GM20000 (cell line): Measurements from ENCODE around the gene KRTAP4-11.
"Not testable (repeated sequence)": the region's sequence is repeated elsewhere in the genome, so short reads cannot be mapped to it uniquely, and the experiment has no call there.

Experiments used
- DNase-seq: peaks from one replicate; pipeline ENCODE4 v3.0.0; 2012; ENCODE audit warnings: low spot score
- TF ChIP-seq, protein P1 (sequence below): IDR thresholded peaks from 2 replicates; pipeline ENCODE4 v1.5.1; 2012; ENCODE audit warnings: mild to moderate bottlenecking, control low read depth; ENCODE audit errors: extremely low read depth, missing control alignments

The KRTAP4-11 gene

GRCh38 chr17:41118721-41119120 is 548 bp upstream of the KRTAP4-11 start:
- no peak for DNase-seq
- TF ChIP-seq, protein P1, sequence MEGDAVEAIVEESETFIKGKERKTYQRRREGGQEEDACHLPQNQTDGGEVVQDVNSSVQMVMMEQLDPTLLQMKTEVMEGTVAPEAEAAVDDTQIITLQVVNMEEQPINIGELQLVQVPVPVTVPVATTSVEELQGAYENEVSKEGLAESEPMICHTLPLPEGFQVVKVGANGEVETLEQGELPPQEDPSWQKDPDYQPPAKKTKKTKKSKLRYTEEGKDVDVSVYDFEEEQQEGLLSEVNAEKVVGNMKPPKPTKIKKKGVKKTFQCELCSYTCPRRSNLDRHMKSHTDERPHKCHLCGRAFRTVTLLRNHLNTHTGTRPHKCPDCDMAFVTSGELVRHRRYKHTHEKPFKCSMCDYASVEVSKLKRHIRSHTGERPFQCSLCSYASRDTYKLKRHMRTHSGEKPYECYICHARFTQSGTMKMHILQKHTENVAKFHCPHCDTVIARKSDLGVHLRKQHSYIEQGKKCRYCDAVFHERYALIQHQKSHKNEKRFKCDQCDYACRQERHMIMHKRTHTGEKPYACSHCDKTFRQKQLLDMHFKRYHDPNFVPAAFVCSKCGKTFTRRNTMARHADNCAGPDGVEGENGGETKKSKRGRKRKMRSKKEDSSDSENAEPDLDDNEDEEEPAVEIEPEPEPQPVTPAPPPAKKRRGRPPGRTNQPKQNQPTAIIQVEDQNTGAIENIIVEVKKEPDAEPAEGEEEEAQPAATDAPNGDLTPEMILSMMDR: no peak

DNA sequence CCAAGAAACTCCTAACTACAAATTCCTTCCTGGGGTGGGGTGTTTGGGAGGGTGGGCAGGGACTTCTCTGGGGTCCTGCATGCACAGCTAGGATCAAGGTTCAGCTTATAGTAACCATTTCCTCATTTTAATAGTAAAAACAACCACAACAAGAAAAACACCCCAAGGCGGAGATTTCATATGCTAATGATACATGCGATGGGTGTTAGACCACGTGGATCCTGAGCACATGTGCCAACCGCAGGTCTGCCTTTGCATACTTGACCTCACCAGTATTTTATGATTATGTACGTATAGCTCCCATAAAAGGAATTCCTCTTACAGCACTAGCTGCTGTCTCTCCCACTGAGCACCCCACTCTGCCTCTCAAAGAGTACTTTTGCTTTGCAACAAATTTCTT is 1.9 kb downstream of the KRTAP4-11 start:
- DNase-seq: no peak
- TF ChIP-seq, protein P1: no peak

GRCh38 chr17:41111151-41111885 is 6.9 kb downstream of the KRTAP4-11 start:
- DNase-seq: no peak
- TF ChIP-seq, protein P1: no peak

- DNase-seq: not testable (repeated sequence)
Measured at GRCh38 chr17:41108728-41109386, 9.3 kb downstream of the KRTAP4-11 start.

DNA sequence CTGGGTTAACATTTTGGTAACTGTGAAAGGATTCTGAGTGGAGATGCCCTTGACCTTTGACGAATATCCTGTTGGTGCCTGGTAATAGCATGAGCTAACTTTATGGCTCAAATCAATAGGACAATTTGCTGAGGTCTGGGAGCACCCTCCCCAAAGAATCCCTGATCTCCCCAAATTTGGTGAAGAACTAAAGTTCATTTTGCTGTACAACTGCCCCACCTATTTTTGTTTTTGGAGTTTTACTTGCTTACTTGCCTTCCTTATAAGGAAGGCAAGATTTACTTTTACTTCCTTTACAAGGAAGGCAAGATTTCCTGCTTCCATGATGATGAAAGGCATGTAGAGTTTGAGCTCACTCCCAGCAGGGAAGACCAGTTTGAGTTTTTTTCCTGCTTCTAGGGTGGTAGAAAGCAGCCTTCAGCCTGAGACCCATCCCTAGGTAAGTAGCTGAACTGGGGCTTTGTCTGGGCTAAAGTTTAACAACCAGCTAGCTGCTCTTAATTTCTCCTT is 10.2 kb downstream of the KRTAP4-11 start:
- DNase-seq: no peak
- TF ChIP-seq, protein P1: no peak

DNA sequence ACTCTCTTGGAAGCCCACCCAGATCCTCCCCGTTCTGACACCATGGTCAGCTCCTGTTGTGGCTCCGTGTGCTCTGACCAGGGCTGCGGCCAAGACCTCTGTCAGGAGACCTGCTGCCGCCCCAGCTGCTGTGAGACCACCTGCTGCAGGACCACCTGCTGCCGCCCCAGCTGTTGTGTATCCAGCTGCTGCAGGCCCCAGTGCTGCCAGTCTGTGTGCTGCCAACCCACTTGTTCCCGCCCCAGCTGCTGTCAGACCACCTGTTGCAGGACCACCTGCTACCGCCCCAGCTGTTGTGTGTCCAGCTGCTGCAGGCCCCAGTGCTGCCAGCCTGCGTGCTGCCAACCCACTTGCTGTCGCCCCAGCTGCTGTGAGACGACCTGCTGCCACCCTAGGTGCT is 12.8 kb downstream of the KRTAP4-11 start, which contains the start of gene KRTAP4-9:
Gene KRTAP4-9 (plus strand): TSS at position 43 of the 400 bp plus-strand sequence. CDS start 0 bp downstream, at position 43.
- DNase-seq: not testable (repeated sequence)

GRCh38 chr17:41104386-41105038 is 13.7 kb downstream of the KRTAP4-11 start:
- DNase-seq: not testable (repeated sequence)

GRCh38 chr17:41103896-41104295 is 14.3 kb downstream of the KRTAP4-11 start:
- DNase-seq: no peak
- TF ChIP-seq, protein P1: no peak
